Measurements from ENCODE around the gene MCTP1.
A peak's percentile ranks its signal among the peaks of the same experiment; 100 is the strongest.

MCTP1 gene

DNA sequence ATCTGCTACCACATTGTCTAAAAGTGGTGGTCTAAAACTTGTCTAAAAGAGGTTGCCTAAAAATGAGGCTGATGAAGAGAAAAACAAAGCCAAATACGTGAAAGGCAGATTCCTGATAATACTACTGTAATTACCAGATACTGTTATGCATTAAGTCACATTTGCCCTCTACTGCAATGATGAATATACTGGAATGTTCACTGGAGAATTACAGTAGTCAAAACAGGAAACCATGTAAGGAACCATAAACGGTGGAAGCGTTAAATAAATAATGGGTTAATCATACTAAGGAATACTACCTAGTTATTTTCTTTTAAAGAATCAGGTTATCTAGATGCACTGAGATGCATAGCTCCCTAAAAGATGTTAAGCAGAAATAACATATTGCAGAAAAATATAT lies 201.3 kb downstream of the MCTP1 start:
- TF ChIP-seq, protein P1, sequence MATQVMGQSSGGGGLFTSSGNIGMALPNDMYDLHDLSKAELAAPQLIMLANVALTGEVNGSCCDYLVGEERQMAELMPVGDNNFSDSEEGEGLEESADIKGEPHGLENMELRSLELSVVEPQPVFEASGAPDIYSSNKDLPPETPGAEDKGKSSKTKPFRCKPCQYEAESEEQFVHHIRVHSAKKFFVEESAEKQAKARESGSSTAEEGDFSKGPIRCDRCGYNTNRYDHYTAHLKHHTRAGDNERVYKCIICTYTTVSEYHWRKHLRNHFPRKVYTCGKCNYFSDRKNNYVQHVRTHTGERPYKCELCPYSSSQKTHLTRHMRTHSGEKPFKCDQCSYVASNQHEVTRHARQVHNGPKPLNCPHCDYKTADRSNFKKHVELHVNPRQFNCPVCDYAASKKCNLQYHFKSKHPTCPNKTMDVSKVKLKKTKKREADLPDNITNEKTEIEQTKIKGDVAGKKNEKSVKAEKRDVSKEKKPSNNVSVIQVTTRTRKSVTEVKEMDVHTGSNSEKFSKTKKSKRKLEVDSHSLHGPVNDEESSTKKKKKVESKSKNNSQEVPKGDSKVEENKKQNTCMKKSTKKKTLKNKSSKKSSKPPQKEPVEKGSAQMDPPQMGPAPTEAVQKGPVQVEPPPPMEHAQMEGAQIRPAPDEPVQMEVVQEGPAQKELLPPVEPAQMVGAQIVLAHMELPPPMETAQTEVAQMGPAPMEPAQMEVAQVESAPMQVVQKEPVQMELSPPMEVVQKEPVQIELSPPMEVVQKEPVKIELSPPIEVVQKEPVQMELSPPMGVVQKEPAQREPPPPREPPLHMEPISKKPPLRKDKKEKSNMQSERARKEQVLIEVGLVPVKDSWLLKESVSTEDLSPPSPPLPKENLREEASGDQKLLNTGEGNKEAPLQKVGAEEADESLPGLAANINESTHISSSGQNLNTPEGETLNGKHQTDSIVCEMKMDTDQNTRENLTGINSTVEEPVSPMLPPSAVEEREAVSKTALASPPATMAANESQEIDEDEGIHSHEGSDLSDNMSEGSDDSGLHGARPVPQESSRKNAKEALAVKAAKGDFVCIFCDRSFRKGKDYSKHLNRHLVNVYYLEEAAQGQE (IDR thresholded peaks at IDR 0.05; ENCODE audit: insufficient replicate concordance, low read depth): no peak
- TF ChIP-seq GABPA (IDR thresholded peaks at IDR 0.05; ENCODE audit: low read depth) (no peak), POLR2AphosphoS5 (IDR thresholded peaks at IDR 0.05; ENCODE audit: low read depth) (no peak), SPI1 (IDR thresholded peaks at IDR 0.05; ENCODE audit: borderline replicate concordance, low read depth) (no peak)
- TF ChIP-seq, protein P2, sequence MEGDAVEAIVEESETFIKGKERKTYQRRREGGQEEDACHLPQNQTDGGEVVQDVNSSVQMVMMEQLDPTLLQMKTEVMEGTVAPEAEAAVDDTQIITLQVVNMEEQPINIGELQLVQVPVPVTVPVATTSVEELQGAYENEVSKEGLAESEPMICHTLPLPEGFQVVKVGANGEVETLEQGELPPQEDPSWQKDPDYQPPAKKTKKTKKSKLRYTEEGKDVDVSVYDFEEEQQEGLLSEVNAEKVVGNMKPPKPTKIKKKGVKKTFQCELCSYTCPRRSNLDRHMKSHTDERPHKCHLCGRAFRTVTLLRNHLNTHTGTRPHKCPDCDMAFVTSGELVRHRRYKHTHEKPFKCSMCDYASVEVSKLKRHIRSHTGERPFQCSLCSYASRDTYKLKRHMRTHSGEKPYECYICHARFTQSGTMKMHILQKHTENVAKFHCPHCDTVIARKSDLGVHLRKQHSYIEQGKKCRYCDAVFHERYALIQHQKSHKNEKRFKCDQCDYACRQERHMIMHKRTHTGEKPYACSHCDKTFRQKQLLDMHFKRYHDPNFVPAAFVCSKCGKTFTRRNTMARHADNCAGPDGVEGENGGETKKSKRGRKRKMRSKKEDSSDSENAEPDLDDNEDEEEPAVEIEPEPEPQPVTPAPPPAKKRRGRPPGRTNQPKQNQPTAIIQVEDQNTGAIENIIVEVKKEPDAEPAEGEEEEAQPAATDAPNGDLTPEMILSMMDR (IDR thresholded peaks at IDR 0.05; ENCODE audit: insufficient read depth, low read length): no peak
- Histone ChIP-seq H3K27me3 (ENCODE audit: insufficient read depth, poor library complexity, severe bottlenecking) (no peaks in the 10 kb centered on the region), H3K27ac (replicated peaks) (no peak overlapping the region), H3K4me3 (replicated peaks; ENCODE audit: insufficient read depth, low read length) (no peak overlapping the region)
- no peak for DNase-seq (ENCODE audit: low read depth in 1 of 2, low spot score in 1 of 2)

DNA sequence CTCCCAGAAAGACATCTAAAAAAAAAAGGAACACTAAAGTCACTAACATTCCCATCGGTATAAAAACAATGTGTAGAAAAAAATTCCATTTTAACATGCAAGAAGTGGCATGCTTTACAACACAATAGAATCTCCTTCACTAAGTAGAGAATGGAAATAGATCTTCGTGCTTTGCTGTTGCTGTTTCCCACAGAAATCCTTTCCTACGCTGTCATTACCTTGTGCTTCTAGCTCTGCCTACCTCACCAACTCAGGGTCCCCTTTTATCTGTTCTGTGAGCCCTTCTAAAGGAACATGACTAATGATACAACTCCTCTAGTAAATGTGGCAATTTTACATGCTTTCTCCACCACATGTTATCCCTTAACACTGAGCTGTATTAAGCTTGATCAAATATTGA lies 202.9 kb downstream of the MCTP1 start:
- TF ChIP-seq POLR2AphosphoS5 (IDR thresholded peaks at IDR 0.05; ENCODE audit: low read depth): no peak
- TF ChIP-seq SPI1 (IDR thresholded peaks at IDR 0.05; ENCODE audit: borderline replicate concordance, low read depth): no peak
- TF ChIP-seq, protein P1 (IDR thresholded peaks at IDR 0.05; ENCODE audit: insufficient replicate concordance, low read depth): no peak
- TF ChIP-seq, protein P2 (IDR thresholded peaks at IDR 0.05; ENCODE audit: insufficient read depth, low read length): no peak
- no peak for TF ChIP-seq GABPA (IDR thresholded peaks at IDR 0.05; ENCODE audit: low read depth)
- peak in 1 of 2 experiments; percentile 20 for DNase-seq (ENCODE audit: low read depth in 1 of 2, low spot score in 1 of 2)
- Histone ChIP-seq H3K4me3 (replicated peaks; ENCODE audit: insufficient read depth, low read length) (no peak overlapping the region; the same call in 1 of the 2 replicates), H3K27ac (replicated peaks) (peak overlapping the region; percentile 79), H3K27me3 (ENCODE audit: insufficient read depth, poor library complexity, severe bottlenecking) (no peaks in the 10 kb centered on the region)

DNA sequence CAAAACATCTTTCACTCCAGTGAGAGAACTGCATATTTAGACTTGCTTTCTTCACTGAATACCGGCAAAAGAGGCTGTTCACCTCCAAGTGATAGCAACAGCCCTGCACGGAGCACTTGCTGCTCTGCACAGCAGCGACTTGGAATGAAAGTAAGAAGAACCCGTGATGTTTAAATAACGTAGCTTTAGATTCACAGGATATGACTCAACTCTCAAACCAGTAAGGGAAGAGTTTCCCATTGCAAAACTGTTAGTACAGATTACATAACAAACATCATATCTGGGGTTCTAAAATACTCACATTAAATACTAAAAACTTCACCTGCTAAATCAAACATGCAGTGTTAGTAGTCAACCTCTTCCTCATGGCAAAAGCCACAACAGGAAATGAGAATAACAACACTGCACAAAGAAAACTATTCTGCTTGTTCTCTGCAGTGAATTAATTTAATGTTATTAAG lies 203.4 kb downstream of the MCTP1 start:
- peak; percentile 62 to 80 for DNase-seq (ENCODE audit: low read depth in 1 of 2, low spot score in 1 of 2)

More for the DNA sequence above, 203.4 kb downstream of the MCTP1 start:
- peak overlapping the region; percentile 48 for H3K4me3 ChIP-seq (replicated peaks; ENCODE audit: insufficient read depth, low read length)
- no peaks in the 10 kb centered on the region for H3K27me3 ChIP-seq (ENCODE audit: insufficient read depth, poor library complexity, severe bottlenecking)
- TF ChIP-seq, protein P1 (IDR thresholded peaks at IDR 0.05; ENCODE audit: insufficient replicate concordance, low read depth): peak; percentile 57
- TF ChIP-seq GABPA (IDR thresholded peaks at IDR 0.05; ENCODE audit: low read depth) (no peak), POLR2AphosphoS5 (IDR thresholded peaks at IDR 0.05; ENCODE audit: low read depth) (peak; percentile 76)
- H3K27ac ChIP-seq (replicated peaks): peak overlapping the region; percentile 79
